HEK293 (cell line): ENCODE measurements around the gene TMEM222.

Experiments
- GLIS1 ChIP-seq: fragments of 450-650 bp; formaldehyde crosslinking; IDR thresholded peaks from 2 replicates; pipeline ENCODE4 v1.5.1; 2016; ENCODE audit warnings: missing biosample characterization, missing genetic modification characterization
- HOXC10 ChIP-seq: sonication (generic); formaldehyde crosslinking; IDR thresholded peaks from 2 replicates; pipeline ENCODE4 v1.8.1; 2023; ENCODE audit warnings: mild to moderate bottlenecking, missing genetic modification reagents
- HOXD13 ChIP-seq: sonication (generic); formaldehyde crosslinking; IDR thresholded peaks from 2 replicates; pipeline ENCODE4 v1.8.0; 2022; ENCODE audit warnings: missing genetic modification reagents, borderline replicate concordance
- KLF9 ChIP-seq: fragments of 450-650 bp; formaldehyde crosslinking; IDR thresholded peaks from 2 replicates; pipeline ENCODE4 v1.5.1; 2016; ENCODE audit warnings: missing biosample characterization, missing genetic modification characterization, low read depth
- MEIS1 ChIP-seq: sonication (generic); formaldehyde crosslinking; IDR thresholded peaks from 2 replicates; pipeline ENCODE4 v1.8.1; 2022; ENCODE audit warnings: missing genetic modification reagents, mild to moderate bottlenecking, borderline replicate concordance
- OVOL3 ChIP-seq: fragments of 450-650 bp; formaldehyde crosslinking; IDR thresholded peaks from 2 replicates; pipeline ENCODE4 v1.5.1; 2016; ENCODE audit warnings: missing biosample characterization, missing genetic modification characterization
- RBAK ChIP-seq: fragments of 450-650 bp; formaldehyde crosslinking; IDR thresholded peaks from 2 replicates; pipeline ENCODE4 v1.5.1; 2016; ENCODE audit warnings: missing biosample characterization, missing genetic modification characterization
- WT1 ChIP-seq: fragments of 450-650 bp; formaldehyde crosslinking; IDR thresholded peaks from 2 replicates; pipeline ENCODE4 v1.5.1; 2016; ENCODE audit warnings: missing biosample characterization, missing genetic modification characterization
- YY2 ChIP-seq: fragments of 450-650 bp; formaldehyde crosslinking; IDR thresholded peaks from 2 replicates; pipeline ENCODE4 v1.5.1; 2016; ENCODE audit warnings: missing biosample characterization, missing genetic modification characterization
- ZNF157 ChIP-seq: fragments of 450-650 bp; formaldehyde crosslinking; IDR thresholded peaks from 2 replicates; pipeline ENCODE4 v1.5.1; 2016; ENCODE audit warnings: missing biosample characterization, missing genetic modification characterization
- ZNF202 ChIP-seq: fragments of 450-650 bp; formaldehyde crosslinking; IDR thresholded peaks from 2 replicates; pipeline ENCODE4 v1.5.1; 2016; ENCODE audit warnings: missing biosample characterization, missing genetic modification characterization, borderline replicate concordance
- ZNF239 ChIP-seq: fragments of 450-650 bp; formaldehyde crosslinking; IDR thresholded peaks from 2 replicates; pipeline ENCODE4 v1.5.1; 2016; ENCODE audit warnings: missing biosample characterization, missing genetic modification characterization
- ZNF510 ChIP-seq: fragments of 450-650 bp; formaldehyde crosslinking; IDR thresholded peaks from 2 replicates; pipeline ENCODE4 v1.5.1; 2018; ENCODE audit warnings: mild to moderate bottlenecking, missing genetic modification characterization, missing biosample characterization; ENCODE audit not compliant: insufficient replicate concordance
- ZNF600 ChIP-seq: fragments of 450-650 bp; formaldehyde crosslinking; IDR thresholded peaks from 2 replicates; pipeline ENCODE4 v1.5.1; 2016; ENCODE audit warnings: missing biosample characterization, missing genetic modification characterization
- ZNF660 ChIP-seq: fragments of 450-650 bp; IDR thresholded peaks from 2 replicates; pipeline ENCODE4 v1.5.1; 2018; ENCODE audit warnings: missing biosample characterization, mild to moderate bottlenecking, missing genetic modification characterization
- ZNF791 ChIP-seq: fragments of 450-650 bp; formaldehyde crosslinking; IDR thresholded peaks from 2 replicates; pipeline ENCODE4 v1.5.1; 2016; ENCODE audit warnings: missing biosample characterization, missing genetic modification characterization
- TF ChIP-seq, protein P1 (sequence below): fragments of 450-650 bp; formaldehyde crosslinking; conservative IDR thresholded peaks from 2 replicates; pipeline ENCODE4 v1.5.1; 2016; ENCODE audit warnings: low read depth, missing biosample characterization, missing genetic modification characterization
- TF ChIP-seq, protein P2 (sequence below): fragments of 450-650 bp; formaldehyde crosslinking; optimal IDR thresholded peaks from 2 replicates; pipeline ENCODE3; 2016; ENCODE audit warnings: missing biosample characterization, mild to moderate bottlenecking, missing genetic modification characterization
- TF ChIP-seq, protein P3 (sequence below): fragments of 450-650 bp; formaldehyde crosslinking; IDR thresholded peaks from 2 replicates; pipeline ENCODE4 v1.5.1; 2016; ENCODE audit warnings: missing biosample characterization, missing genetic modification characterization
- TF ChIP-seq, protein P4 (sequence below): fragments of 450-650 bp; IDR thresholded peaks from 2 replicates; pipeline ENCODE4 v1.5.1; 2018; ENCODE audit warnings: missing biosample characterization, missing genetic modification characterization
- TF ChIP-seq, protein P5 (sequence below): fragments of 450-650 bp; formaldehyde crosslinking; IDR thresholded peaks from 2 replicates; pipeline ENCODE4; 2016; ENCODE audit warnings: missing biosample characterization, missing genetic modification characterization
- TF ChIP-seq, protein P6 (sequence below): fragments of 450-650 bp; formaldehyde crosslinking; IDR thresholded peaks from 2 replicates; pipeline ENCODE4 v1.5.1; 2016; ENCODE audit warnings: missing biosample characterization, missing genetic modification characterization, low read depth
- TF ChIP-seq, protein P7 (sequence below): fragments of 450-650 bp; formaldehyde crosslinking; IDR thresholded peaks from 2 replicates; pipeline ENCODE4 v1.5.1; 2016; ENCODE audit warnings: missing biosample characterization, missing genetic modification characterization
- TF ChIP-seq, protein P8 (sequence below): fragments of 450-650 bp; formaldehyde crosslinking; IDR thresholded peaks from 2 replicates; pipeline ENCODE4 v1.5.1; 2016; ENCODE audit warnings: missing biosample characterization, missing genetic modification characterization

TMEM222 gene

DNA sequence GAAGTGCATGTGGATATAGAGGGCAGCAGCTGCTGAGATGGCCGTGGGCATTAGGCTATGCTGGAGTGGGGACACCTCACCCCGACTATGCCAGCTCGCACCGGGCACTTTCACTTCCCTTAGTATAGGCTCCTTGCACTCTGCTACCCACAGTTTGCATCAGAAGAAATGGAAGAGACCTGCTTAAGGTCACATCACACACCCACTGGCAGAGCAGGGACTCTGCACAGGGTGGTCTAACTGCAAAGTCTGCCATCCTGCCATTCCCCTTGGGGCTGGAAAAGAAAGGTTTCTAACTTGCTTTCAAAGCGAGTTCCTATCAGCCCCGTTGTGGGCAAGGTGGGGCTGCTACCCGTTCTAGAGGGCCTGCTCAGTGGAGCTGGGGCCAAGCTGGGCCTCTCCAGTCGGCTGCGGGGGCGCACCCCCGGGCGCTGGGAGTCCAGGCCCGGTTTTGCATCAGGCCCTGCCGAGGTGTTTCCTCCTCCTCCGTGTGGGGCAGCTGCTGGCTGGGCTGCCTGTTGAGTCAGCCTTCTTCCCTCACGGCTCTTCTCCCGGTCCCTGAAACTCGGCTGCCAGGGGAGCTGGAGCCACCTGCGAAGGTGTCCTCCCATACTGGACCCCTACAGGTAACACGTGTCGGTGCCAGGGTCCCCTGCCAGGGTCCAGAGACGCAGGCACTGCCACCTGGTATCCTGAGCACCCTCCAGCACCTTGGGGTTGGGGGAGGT, 19.7 kb downstream of the TMEM222 start, which contains the start of gene SYTL1 (continued):
- TF ChIP-seq, protein P1, sequence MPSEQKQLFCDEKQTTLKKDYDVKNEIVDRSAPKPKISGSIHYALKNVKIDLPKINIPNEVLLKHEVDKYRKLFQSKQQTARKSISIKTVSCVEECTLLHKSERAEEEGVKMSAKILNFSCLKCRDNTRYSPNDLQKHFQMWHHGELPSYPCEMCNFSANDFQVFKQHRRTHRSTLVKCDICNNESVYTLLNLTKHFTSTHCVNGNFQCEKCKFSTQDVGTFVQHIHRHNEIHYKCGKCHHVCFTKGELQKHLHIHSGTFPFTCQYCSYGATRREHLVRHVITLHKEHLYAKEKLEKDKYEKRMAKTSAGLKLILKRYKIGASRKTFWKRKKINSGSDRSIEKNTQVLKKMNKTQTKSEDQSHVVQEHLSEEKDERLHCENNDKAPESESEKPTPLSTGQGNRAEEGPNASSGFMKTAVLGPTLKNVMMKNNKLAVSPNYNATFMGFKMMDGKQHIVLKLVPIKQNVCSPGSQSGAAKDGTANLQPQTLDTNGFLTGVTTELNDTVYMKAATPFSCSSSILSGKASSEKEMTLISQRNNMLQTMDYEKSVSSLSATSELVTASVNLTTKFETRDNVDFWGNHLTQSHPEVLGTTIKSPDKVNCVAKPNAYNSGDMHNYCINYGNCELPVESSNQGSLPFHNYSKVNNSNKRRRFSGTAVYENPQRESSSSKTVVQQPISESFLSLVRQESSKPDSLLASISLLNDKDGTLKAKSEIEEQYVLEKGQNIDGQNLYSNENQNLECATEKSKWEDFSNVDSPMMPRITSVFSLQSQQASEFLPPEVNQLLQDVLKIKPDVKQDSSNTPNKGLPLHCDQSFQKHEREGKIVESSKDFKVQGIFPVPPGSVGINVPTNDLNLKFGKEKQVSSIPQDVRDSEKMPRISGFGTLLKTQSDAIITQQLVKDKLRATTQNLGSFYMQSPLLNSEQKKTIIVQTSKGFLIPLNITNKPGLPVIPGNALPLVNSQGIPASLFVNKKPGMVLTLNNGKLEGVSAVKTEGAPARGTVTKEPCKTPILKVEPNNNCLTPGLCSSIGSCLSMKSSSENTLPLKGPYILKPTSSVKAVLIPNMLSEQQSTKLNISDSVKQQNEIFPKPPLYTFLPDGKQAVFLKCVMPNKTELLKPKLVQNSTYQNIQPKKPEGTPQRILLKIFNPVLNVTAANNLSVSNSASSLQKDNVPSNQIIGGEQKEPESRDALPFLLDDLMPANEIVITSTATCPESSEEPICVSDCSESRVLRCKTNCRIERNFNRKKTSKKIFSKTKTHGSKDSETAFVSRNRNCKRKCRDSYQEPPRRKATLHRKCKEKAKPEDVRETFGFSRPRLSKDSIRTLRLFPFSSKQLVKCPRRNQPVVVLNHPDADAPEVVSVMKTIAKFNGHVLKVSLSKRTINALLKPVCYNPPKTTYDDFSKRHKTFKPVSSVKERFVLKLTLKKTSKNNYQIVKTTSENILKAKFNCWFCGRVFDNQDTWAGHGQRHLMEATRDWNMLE (tag by site-specific recombination), result no peak
- TF ChIP-seq, protein P2, sequence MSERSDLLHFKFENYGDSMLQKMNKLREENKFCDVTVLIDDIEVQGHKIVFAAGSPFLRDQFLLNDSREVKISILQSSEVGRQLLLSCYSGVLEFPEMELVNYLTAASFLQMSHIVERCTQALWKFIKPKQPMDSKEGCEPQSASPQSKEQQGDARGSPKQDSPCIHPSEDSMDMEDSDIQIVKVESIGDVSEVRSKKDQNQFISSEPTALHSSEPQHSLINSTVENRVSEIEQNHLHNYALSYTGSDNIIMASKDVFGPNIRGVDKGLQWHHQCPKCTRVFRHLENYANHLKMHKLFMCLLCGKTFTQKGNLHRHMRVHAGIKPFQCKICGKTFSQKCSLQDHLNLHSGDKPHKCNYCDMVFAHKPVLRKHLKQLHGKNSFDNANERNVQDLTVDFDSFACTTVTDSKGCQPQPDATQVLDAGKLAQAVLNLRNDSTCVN (tag by site-specific recombination), result peak; percentile 36
- TF ChIP-seq OVOL3 (tag by site-specific recombination) (no peak), HOXC10 (CRISPR knock-in tag) (no peak), ZNF202 (tag by site-specific recombination) (no peak), MEIS1 (CRISPR knock-in tag) (no peak), WT1 (no peak), ZNF239 (tag by site-specific recombination) (no peak), KLF9 (tag by site-specific recombination) (peak; percentile 57; the same call in 1 of the 2 replicates), GLIS1 (peak; percentile 95), HOXD13 (CRISPR knock-in tag) (no peak), ZNF791 (no peak), ZNF510 (no peak), ZNF157 (no peak), ZNF660 (tag by site-specific recombination) (no peak; the same call in 1 of the 2 replicates), YY2 (tag by site-specific recombination) (no peak), RBAK (no peak), ZNF600 (peak; percentile 83)
- TF ChIP-seq, protein P3, sequence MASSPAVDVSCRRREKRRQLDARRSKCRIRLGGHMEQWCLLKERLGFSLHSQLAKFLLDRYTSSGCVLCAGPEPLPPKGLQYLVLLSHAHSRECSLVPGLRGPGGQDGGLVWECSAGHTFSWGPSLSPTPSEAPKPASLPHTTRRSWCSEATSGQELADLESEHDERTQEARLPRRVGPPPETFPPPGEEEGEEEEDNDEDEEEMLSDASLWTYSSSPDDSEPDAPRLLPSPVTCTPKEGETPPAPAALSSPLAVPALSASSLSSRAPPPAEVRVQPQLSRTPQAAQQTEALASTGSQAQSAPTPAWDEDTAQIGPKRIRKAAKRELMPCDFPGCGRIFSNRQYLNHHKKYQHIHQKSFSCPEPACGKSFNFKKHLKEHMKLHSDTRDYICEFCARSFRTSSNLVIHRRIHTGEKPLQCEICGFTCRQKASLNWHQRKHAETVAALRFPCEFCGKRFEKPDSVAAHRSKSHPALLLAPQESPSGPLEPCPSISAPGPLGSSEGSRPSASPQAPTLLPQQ (tag by site-specific recombination), result peak; percentile 78
- TF ChIP-seq, protein P4, sequence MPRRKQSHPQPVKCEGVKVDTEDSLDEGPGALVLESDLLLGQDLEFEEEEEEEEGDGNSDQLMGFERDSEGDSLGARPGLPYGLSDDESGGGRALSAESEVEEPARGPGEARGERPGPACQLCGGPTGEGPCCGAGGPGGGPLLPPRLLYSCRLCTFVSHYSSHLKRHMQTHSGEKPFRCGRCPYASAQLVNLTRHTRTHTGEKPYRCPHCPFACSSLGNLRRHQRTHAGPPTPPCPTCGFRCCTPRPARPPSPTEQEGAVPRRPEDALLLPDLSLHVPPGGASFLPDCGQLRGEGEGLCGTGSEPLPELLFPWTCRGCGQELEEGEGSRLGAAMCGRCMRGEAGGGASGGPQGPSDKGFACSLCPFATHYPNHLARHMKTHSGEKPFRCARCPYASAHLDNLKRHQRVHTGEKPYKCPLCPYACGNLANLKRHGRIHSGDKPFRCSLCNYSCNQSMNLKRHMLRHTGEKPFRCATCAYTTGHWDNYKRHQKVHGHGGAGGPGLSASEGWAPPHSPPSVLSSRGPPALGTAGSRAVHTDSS (tag by site-specific recombination), result no peak
- TF ChIP-seq, protein P5, sequence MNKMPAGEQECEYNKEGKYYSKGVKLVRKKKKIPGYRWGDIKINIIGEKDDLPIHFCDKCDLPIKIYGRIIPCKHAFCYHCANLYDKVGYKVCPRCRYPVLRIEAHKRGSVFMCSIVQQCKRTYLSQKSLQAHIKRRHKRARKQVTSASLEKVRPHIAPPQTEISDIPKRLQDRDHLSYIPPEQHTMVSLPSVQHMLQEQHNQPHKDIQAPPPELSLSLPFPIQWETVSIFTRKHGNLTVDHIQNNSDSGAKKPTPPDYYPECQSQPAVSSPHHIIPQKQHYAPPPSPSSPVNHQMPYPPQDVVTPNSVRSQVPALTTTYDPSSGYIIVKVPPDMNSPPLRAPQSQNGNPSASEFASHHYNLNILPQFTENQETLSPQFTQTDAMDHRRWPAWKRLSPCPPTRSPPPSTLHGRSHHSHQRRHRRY (tag by site-specific recombination), result no peak
- TF ChIP-seq, protein P6, sequence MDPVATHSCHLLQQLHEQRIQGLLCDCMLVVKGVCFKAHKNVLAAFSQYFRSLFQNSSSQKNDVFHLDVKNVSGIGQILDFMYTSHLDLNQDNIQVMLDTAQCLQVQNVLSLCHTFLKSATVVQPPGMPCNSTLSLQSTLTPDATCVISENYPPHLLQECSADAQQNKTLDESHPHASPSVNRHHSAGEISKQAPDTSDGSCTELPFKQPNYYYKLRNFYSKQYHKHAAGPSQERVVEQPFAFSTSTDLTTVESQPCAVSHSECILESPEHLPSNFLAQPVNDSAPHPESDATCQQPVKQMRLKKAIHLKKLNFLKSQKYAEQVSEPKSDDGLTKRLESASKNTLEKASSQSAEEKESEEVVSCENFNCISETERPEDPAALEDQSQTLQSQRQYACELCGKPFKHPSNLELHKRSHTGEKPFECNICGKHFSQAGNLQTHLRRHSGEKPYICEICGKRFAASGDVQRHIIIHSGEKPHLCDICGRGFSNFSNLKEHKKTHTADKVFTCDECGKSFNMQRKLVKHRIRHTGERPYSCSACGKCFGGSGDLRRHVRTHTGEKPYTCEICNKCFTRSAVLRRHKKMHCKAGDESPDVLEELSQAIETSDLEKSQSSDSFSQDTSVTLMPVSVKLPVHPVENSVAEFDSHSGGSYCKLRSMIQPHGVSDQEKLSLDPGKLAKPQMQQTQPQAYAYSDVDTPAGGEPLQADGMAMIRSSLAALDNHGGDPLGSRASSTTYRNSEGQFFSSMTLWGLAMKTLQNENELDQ (tag by site-specific recombination), result no peak
- TF ChIP-seq, protein P7, sequence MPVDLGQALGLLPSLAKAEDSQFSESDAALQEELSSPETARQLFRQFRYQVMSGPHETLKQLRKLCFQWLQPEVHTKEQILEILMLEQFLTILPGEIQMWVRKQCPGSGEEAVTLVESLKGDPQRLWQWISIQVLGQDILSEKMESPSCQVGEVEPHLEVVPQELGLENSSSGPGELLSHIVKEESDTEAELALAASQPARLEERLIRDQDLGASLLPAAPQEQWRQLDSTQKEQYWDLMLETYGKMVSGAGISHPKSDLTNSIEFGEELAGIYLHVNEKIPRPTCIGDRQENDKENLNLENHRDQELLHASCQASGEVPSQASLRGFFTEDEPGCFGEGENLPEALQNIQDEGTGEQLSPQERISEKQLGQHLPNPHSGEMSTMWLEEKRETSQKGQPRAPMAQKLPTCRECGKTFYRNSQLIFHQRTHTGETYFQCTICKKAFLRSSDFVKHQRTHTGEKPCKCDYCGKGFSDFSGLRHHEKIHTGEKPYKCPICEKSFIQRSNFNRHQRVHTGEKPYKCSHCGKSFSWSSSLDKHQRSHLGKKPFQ, result no peak
- TF ChIP-seq, protein P8, sequence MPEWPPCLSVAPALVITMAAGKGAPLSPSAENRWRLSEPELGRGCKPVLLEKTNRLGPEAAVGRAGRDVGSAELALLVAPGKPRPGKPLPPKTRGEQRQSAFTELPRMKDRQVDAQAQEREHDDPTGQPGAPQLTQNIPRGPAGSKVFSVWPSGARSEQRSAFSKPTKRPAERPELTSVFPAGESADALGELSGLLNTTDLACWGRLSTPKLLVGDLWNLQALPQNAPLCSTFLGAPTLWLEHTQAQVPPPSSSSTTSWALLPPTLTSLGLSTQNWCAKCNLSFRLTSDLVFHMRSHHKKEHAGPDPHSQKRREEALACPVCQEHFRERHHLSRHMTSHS (tag by site-specific recombination), result no peak
